NCI-H128 (cell line): Measurements from ENCODE around the gene RANBP17.

Experiments
- DNase-seq: peaks from one replicate; lab custom pipeline; 2025; ENCODE audit not compliant: unreplicated experiment; lab: John Stamatoyannopoulos, UW

RANBP17 gene

GRCh38 chr5:171080186-171080938 lies 218.5 kb downstream of the RANBP17 start:
- no peak for DNase-seq

GRCh38 chr5:171081319-171081718 lies 219.5 kb downstream of the RANBP17 start:
- DNase-seq: no peak

GRCh38 chr5:171092194-171092593 lies 230.4 kb downstream of the RANBP17 start:
- no peak for DNase-seq

GRCh38 chr5:171093598-171093997 lies 231.8 kb downstream of the RANBP17 start:
- DNase-seq: no peak

GRCh38 chr5:171094356-171094755 lies 232.5 kb downstream of the RANBP17 start:
- no peak for DNase-seq

- no peak for DNase-seq
Observed at GRCh38 chr5:171102877-171103610, 241.2 kb downstream of the RANBP17 start.

GRCh38 chr5:171107669-171108068 lies 245.9 kb downstream of the RANBP17 start:
- no peak for DNase-seq

GRCh38 chr5:171115519-171115918 lies 253.7 kb downstream of the RANBP17 start:
- DNase-seq: no peak

- no peak for DNase-seq
Observed at GRCh38 chr5:171116719-171117118, 254.9 kb downstream of the RANBP17 start.

GRCh38 chr5:171120986-171121622 lies 259.3 kb downstream of the RANBP17 start:
- DNase-seq: no peak

- no peak for DNase-seq
Observed at GRCh38 chr5:171121638-171122037, 259.8 kb downstream of the RANBP17 start.

GRCh38 chr5:171122372-171122771 lies 260.6 kb downstream of the RANBP17 start:
- DNase-seq: no peak

GRCh38 chr5:171123417-171123816 lies 261.6 kb downstream of the RANBP17 start:
- DNase-seq: no peak

- no peak for DNase-seq
Observed at GRCh38 chr5:171127314-171127713, 265.5 kb downstream of the RANBP17 start.

GRCh38 chr5:171128136-171128535 lies 266.3 kb downstream of the RANBP17 start:
- no peak for DNase-seq

GRCh38 chr5:171129308-171129707 lies 267.5 kb downstream of the RANBP17 start:
- no peak for DNase-seq

- DNase-seq: peak; percentile 13
Observed at GRCh38 chr5:171131497-171131896, 269.7 kb downstream of the RANBP17 start.

GRCh38 chr5:171137768-171138525 lies 276.1 kb downstream of the RANBP17 start:
- no peak for DNase-seq

GRCh38 chr5:171139227-171139626 lies 277.4 kb downstream of the RANBP17 start:
- DNase-seq: no peak

- DNase-seq: no peak
Observed at GRCh38 chr5:171142617-171143016, 280.8 kb downstream of the RANBP17 start.

GRCh38 chr5:171143171-171143570 lies 281.4 kb downstream of the RANBP17 start:
- DNase-seq: no peak
